H9 (cell line): ENCODE results near the gene CACNA2D3. TPM values are rescaled to one million over a fixed set of nuclear protein-coding genes. Genes with fewer than 3 reads are reported as not detected.

Experiments used
- DNase-seq: peaks from one replicate; pipeline ENCODE4 v3.0.0-alpha.2; 2017
- H2AFZ ChIP-seq: one replicate; pipeline ENCODE4 v1.6.1; 2013; ENCODE audit warnings: mild to moderate bottlenecking, low read length, control low read depth, moderate library complexity
- H2AK5ac ChIP-seq: 2 replicates; pipeline ENCODE4 v1.6.1; 2013; ENCODE audit warnings: low read length, control low read depth, mixed read lengths; ENCODE audit not compliant: insufficient read length
- H2BK120ac ChIP-seq: one replicate; pipeline ENCODE4 v1.6.1; 2013; ENCODE audit warnings: low read depth, mild to moderate bottlenecking, low read length, control low read depth, inconsistent platforms; ENCODE audit not compliant: poor library complexity, severe bottlenecking
- H2BK12ac ChIP-seq: 2 replicates; pipeline ENCODE4 v1.6.1; 2013; ENCODE audit warnings: low read length, control low read depth, mixed read lengths, low read depth; ENCODE audit not compliant: insufficient read length
- H2BK15ac ChIP-seq: 2 replicates; pipeline ENCODE4 v1.6.1; 2013; ENCODE audit warnings: low read depth, low read length, control low read depth
- H2BK20ac ChIP-seq: one replicate; pipeline ENCODE4 v1.6.1; 2013; ENCODE audit warnings: low read depth, mild to moderate bottlenecking, low read length, control low read depth, inconsistent platforms; ENCODE audit not compliant: poor library complexity, severe bottlenecking
- H2BK5ac ChIP-seq: 2 replicates; pipeline ENCODE4 v1.6.1; 2013; ENCODE audit warnings: low read length, control low read depth, mixed read lengths; ENCODE audit not compliant: insufficient read length
- H3K14ac ChIP-seq: 2 replicates; pipeline ENCODE4 v1.6.1; 2013; ENCODE audit warnings: low read length, control low read depth; ENCODE audit not compliant: insufficient read depth
- H3K18ac ChIP-seq: 2 replicates; pipeline ENCODE4 v1.6.1; 2013; ENCODE audit warnings: low read depth, mild to moderate bottlenecking, mixed read lengths, low read length, control low read depth; ENCODE audit not compliant: insufficient read length
- H3K23ac ChIP-seq: 2 replicates; pipeline ENCODE4 v1.6.1; 2013; ENCODE audit warnings: low read length, control low read depth, mixed read lengths, low read depth; ENCODE audit not compliant: insufficient read length
- H3K23me2 ChIP-seq: 2 replicates; pipeline ENCODE4 v1.6.1; 2013; ENCODE audit warnings: low read depth, mild to moderate bottlenecking, mixed read lengths, low read length, control low read depth; ENCODE audit not compliant: insufficient read length, poor library complexity, severe bottlenecking
- H3K27ac ChIP-seq: 2 replicates; pipeline ENCODE4 v1.5.1; 2013; ENCODE audit warnings: low read length, control low read depth, mixed read lengths, low read depth; ENCODE audit not compliant: insufficient read length
- H3K27me3 ChIP-seq: 2 replicates; pipeline ENCODE4 v1.6.1; 2013; ENCODE audit warnings: low read length, control low read depth, inconsistent platforms; ENCODE audit not compliant: insufficient read depth
- H3K4ac ChIP-seq: 2 replicates; pipeline ENCODE4 v1.6.1; 2013; ENCODE audit warnings: low read depth, mild to moderate bottlenecking, control low read depth, inconsistent platforms, low read length, moderate library complexity
- H3K4me1 ChIP-seq: 2 replicates; pipeline ENCODE4 v1.6.1; 2013; ENCODE audit warnings: low read length, control low read depth, inconsistent platforms; ENCODE audit not compliant: insufficient read depth
- H3K4me2 ChIP-seq: 2 replicates; pipeline ENCODE4 v1.6.1; 2013; ENCODE audit warnings: low read length, control low read depth, mixed read lengths; ENCODE audit not compliant: insufficient read length, insufficient read depth
- H3K56ac ChIP-seq: 2 replicates; pipeline ENCODE4 v1.6.1; 2013; ENCODE audit warnings: low read depth, mild to moderate bottlenecking, mixed read lengths, low read length, control low read depth; ENCODE audit not compliant: insufficient read length
- H3K79me1 ChIP-seq: 2 replicates; pipeline ENCODE4 v1.6.1; 2013; ENCODE audit warnings: low read depth, mild to moderate bottlenecking, moderate library complexity, low read length, control low read depth, inconsistent platforms; ENCODE audit not compliant: insufficient read depth, poor library complexity, severe bottlenecking
- H3K79me2 ChIP-seq: 2 replicates; pipeline ENCODE4 v1.6.1; 2013; ENCODE audit warnings: low read length, control low read depth, inconsistent platforms; ENCODE audit not compliant: insufficient read depth
- H3K9ac ChIP-seq: 2 replicates; pipeline ENCODE4 v1.6.1; 2013; ENCODE audit warnings: low read length, control low read depth, mixed read lengths; ENCODE audit not compliant: insufficient read length; ENCODE audit errors: extremely low read depth
- H3K9me3 ChIP-seq: one replicate; pipeline ENCODE4 v1.6.1; 2013; ENCODE audit warnings: low read depth, low read length, inconsistent platforms; ENCODE audit not compliant: control insufficient read depth
- H3T11ph ChIP-seq: one replicate; pipeline ENCODE4 v1.6.1; 2013; ENCODE audit warnings: mild to moderate bottlenecking, low read length, control low read depth, inconsistent platforms
- H4K20me1 ChIP-seq: one replicate; pipeline ENCODE4 v1.6.1; 2013; ENCODE audit not compliant: control insufficient read depth, insufficient read length, insufficient read depth
- H4K5ac ChIP-seq: 2 replicates; pipeline ENCODE4 v1.6.1; 2013; ENCODE audit warnings: low read depth, mild to moderate bottlenecking, mixed read lengths, low read length, control low read depth; ENCODE audit not compliant: insufficient read length
- H4K8ac ChIP-seq: replicated peaks from 2 replicates; pipeline ENCODE4 v1.6.1; 2013; ENCODE audit warnings: low read length, control low read depth, mixed read lengths, low read depth; ENCODE audit not compliant: insufficient read length
- H4K91ac ChIP-seq: 2 replicates; pipeline ENCODE4 v1.6.1; 2013; ENCODE audit warnings: low read depth, mild to moderate bottlenecking, moderate library complexity, mixed read lengths, low read length, control low read depth; ENCODE audit not compliant: insufficient read length
- H3K27ac Mint-ChIP-seq, 3 experiments: 2 replicates in 2 of 3; 3 replicates in 1 of 3; pipeline ENCODE4 v1.8.0; 2020 to 2021; ENCODE audit warnings: mixed read lengths in 3 of 3, mild to moderate bottlenecking in 1 of 3, moderate library complexity in 1 of 3
- H3K27me3 Mint-ChIP-seq: 2 replicates; pipeline ENCODE4 v1.8.0; 2021; ENCODE audit warnings: low read depth, mild to moderate bottlenecking, moderate library complexity, mixed read lengths
- H3K36me3 Mint-ChIP-seq, 3 experiments: 2 replicates in 2 of 3; 3 replicates in 1 of 3; pipeline ENCODE4 v1.8.0; 2020 to 2021; ENCODE audit warnings: low read depth in 3 of 3, mixed read lengths in 3 of 3; ENCODE audit not compliant: insufficient read depth in 1 of 3
- H3K4me1 Mint-ChIP-seq, 2 experiments: 2 replicates each; pipeline ENCODE4 v1.8.0; 2020; ENCODE audit warnings: mixed read lengths in 2 of 2
- H3K4me3 Mint-ChIP-seq, 2 experiments: 2 replicates in 1 of 2; 3 replicates in 1 of 2; pipeline ENCODE4 v1.8.0; 2020 to 2021; ENCODE audit warnings: mild to moderate bottlenecking in 2 of 2, mixed read lengths in 2 of 2, moderate library complexity in 1 of 2
- H3K9me3 Mint-ChIP-seq, 2 experiments: 2 replicates in 1 of 2; 3 replicates in 1 of 2; pipeline ENCODE4 v1.8.0; 2020; ENCODE audit warnings: mild to moderate bottlenecking in 2 of 2, mixed read lengths in 2 of 2, moderate library complexity in 1 of 2
- WGBS: extraction: QIAGEN DNeasy Blood & Tissue Kit; methylation state at CpG from one replicate; pipeline ENCODE4 v1.1.7; 2013; ENCODE audit warnings: missing lambda C conversion rate, low lambda C conversion rate, mixed read lengths; ENCODE audit not compliant: insufficient read length; ENCODE audit errors: extremely low coverage; 5-methylcytosine and 5-hydroxymethylcytosine counted together
- total RNA-seq: library from RNA; stranded (reverse); gene quantifications from 2 replicates; pipeline ENCODE4 v1.2.1, GENCODE V29; 2021
- TF ChIP-seq, protein P1 (sequence below): fragments of 200-600 bp; sonication (generic); conservative IDR thresholded peaks from 3 replicates; pipeline ENCODE4 v1.8.0; 2021; ENCODE audit warnings: antibody characterized with exemption, mild to moderate bottlenecking

The CACNA2D3 gene
- total RNA-seq, 1 experiment from 2014 or later, result 3.2 TPM

DNA sequence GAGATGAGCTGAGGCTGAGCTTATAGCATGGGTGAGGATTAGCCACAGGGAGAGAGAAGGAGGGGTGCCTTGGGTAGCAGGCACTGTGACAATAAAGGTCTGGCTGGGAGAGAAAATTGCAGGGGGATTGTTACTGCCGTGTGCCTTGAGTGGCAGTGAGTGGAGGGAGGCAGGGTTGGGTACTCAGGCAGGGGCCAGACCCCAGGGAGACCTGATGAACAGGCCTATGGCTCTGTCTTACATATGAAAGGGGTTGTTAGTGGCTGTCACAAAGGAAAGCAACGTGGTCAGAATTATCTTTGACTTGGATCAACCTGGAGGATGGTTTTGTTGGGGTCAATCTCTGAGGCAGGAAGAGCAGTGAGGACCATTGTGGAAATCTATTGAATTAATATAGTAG lies 721.0 kb downstream of the CACNA2D3 start:
- Mint-ChIP-seq H3K36me3 (peaks cover 0 to under 1% (median 0%) of the 10 kb centered on the region in 3 experiments; a peak in 1 of 7 replicates), H3K4me3 (no peak overlapping the region), H3K4me1 (peaks cover 9 to 13% of the 10 kb centered on the region in 2 experiments), H3K27me3 (no peaks in the 10 kb centered on the region), H3K27ac (peak overlapping the region in 1 of 3 experiments; percentile 14; a peak in 2 of 7 replicates), H3K9me3 (no peaks in the 10 kb centered on the region)
- H3K4me1 ChIP-seq, result peaks cover 4% of the 10 kb centered on the region; the same call in 1 of the 2 replicates
- no peaks in the 10 kb centered on the region for H3K79me2 ChIP-seq
- no CpG with 5 or more reads among the region's 2 CpGs for WGBS
- H2BK20ac ChIP-seq, result no peak overlapping the region
- no peak overlapping the region for H2BK15ac ChIP-seq
- no peak overlapping the region for H2AFZ ChIP-seq
- H3K9me3 ChIP-seq, result no peaks in the 10 kb centered on the region
- TF ChIP-seq, protein P1, sequence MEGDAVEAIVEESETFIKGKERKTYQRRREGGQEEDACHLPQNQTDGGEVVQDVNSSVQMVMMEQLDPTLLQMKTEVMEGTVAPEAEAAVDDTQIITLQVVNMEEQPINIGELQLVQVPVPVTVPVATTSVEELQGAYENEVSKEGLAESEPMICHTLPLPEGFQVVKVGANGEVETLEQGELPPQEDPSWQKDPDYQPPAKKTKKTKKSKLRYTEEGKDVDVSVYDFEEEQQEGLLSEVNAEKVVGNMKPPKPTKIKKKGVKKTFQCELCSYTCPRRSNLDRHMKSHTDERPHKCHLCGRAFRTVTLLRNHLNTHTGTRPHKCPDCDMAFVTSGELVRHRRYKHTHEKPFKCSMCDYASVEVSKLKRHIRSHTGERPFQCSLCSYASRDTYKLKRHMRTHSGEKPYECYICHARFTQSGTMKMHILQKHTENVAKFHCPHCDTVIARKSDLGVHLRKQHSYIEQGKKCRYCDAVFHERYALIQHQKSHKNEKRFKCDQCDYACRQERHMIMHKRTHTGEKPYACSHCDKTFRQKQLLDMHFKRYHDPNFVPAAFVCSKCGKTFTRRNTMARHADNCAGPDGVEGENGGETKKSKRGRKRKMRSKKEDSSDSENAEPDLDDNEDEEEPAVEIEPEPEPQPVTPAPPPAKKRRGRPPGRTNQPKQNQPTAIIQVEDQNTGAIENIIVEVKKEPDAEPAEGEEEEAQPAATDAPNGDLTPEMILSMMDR, result no peak
- no peak overlapping the region for H4K8ac ChIP-seq
- H4K91ac ChIP-seq, result no peak overlapping the region
- no peak overlapping the region for H2BK5ac ChIP-seq
- no peak for DNase-seq
- no peak overlapping the region for H3K56ac ChIP-seq
- no peak overlapping the region for H2BK120ac ChIP-seq
- no peak overlapping the region for H2BK12ac ChIP-seq
- H3K23me2 ChIP-seq, result no peaks in the 10 kb centered on the region
- H3K79me1 ChIP-seq, result no peaks in the 10 kb centered on the region
- H4K20me1 ChIP-seq, result no peaks in the 10 kb centered on the region
- no peak overlapping the region for H3K18ac ChIP-seq
- no peak overlapping the region for H3K4me2 ChIP-seq
- no peak overlapping the region for H3K9ac ChIP-seq
- H3K23ac ChIP-seq, result no peak overlapping the region
- no peak overlapping the region for H3K14ac ChIP-seq
- no peak overlapping the region for H3K4ac ChIP-seq
- H3T11ph ChIP-seq, result no peak overlapping the region
- H2AK5ac ChIP-seq, result no peak overlapping the region
- no peak overlapping the region for H4K5ac ChIP-seq
- no peak overlapping the region for H3K27ac ChIP-seq
- H3K27me3 ChIP-seq, result no peaks in the 10 kb centered on the region
